Adrenal gland (tissue), 12 donors: ENCODE results near the gene NAGS. TPM values are rescaled to one million over a fixed set of nuclear protein-coding genes. Genes with fewer than 3 reads are reported as not detected.

Experiments used
- DNase-seq, 7 donors: peaks; one replicate each; pipeline ENCODE4 v3.0.0-alpha.2; 2019 to 2020
- H3K27ac ChIP-seq, 5 donors: fragments of 200-600 bp; sonication (generic) in 4 of 5; 1 replicate in 3 of 5; 2 replicates in 2 of 5; pipeline versions ENCODE4 v1.5.1 to v1.8.0; 2016 to 2020; ENCODE audit warnings: mild to moderate bottlenecking in 1 of 5
- H3K27me3 ChIP-seq: fragments of 200-600 bp; 2 replicates; pipeline ENCODE4 v1.8.0; 2021
- H3K36me3 ChIP-seq, 2 donors: fragments of 200-600 bp; replicated peaks in 1 of 2; 1 replicate in 1 of 2; 2 replicates in 1 of 2; pipeline versions ENCODE4 v1.5.1 to v1.8.0; 2018 to 2022
- H3K4me1 ChIP-seq, 2 donors: fragments of 200-600 bp; replicated peaks in 1 of 2; 1 replicate in 1 of 2; 2 replicates in 1 of 2; pipeline versions ENCODE4 v1.5.1 to v1.8.0; 2018 to 2021
- H3K4me3 ChIP-seq, 4 donors: fragments of 200-600 bp; sonication (generic) in 3 of 4; one replicate each; pipeline ENCODE4 v1.5.1; 2016 to 2018
- H3K9me3 ChIP-seq, 3 donors: fragments of 200-600 bp; sonication (generic) in 1 of 3; replicated peaks in 1 of 3; 1 replicate in 2 of 3; 2 replicates in 1 of 3; pipeline versions ENCODE4 v1.5.1 to v1.8.0; 2016 to 2021
- CTCF ChIP-seq, 6 experiments: fragments of 450-650 bp in 4 of 6; fragments of 200-600 bp in 2 of 6; sonication (generic) in 1 of 6; IDR thresholded peaks; 1 replicate in 5 of 6; 2 replicates in 1 of 6; pipeline versions ENCODE4 v1.5.1 to v1.8.0; 2016 to 2021; ENCODE audit warnings: antibody characterized with exemption in 6 of 6, mild to moderate bottlenecking in 2 of 6, moderate library complexity in 1 of 6
- POLR2A ChIP-seq, 2 donors: fragments of 450-650 bp; IDR thresholded peaks; one replicate each; pipeline ENCODE4 v1.6.1; 2017; ENCODE audit warnings: antibody characterized with exemption in 2 of 2, mild to moderate bottlenecking in 2 of 2, moderate library complexity in 1 of 2
- WGBS, 4 donors: extraction: QIAGEN DNeasy Blood & Tissue Kit in 2 of 4; methylation state at CpG; one replicate each; pipeline versions ENCODE4 v1.1.5 to v1.1.7; 2013 to 2017; 5-methylcytosine and 5-hydroxymethylcytosine counted together
- intact Hi-C, 2 donors: fragments of 100-400 bp; cut with DNase I; formaldehyde crosslinking; loops; one replicate each; pipeline versions ENCODE4 v1.14.1 to v1.15.0; 2022 to 2023
- polyA plus RNA-seq, 3 donors: library from polyadenylated mRNA; stranded (reverse); fragments of 200-250 nt in 2 of 3; fragments of 350-450 nt in 1 of 3; fragmentation: Illumina TruSeq in 1 of 3; extraction: RNeasy Lipid Tissue Mini Kit (QIAGEN cat#74804) in 1 of 3; gene quantifications; one replicate each; pipeline ENCODE4 v1.2.3, GENCODE V29; 2013 to 2014
- total RNA-seq, 9 donors: library from RNA; depleted of rRNA in 4 of 9; stranded (reverse); fragments of >200 nt in 4 of 9; fragments of 120-200 nt in 1 of 9; fragmentation: NEBNext Ultra II Directional in 1 of 9; extraction: Animal tissue kit (Norgen Biotek cat#: 25700) in 1 of 9; gene quantifications; one replicate each; pipeline versions ENCODE4 v1.1.0 to v1.2.4, GENCODE V29; 2013 to 2023
- donor health status: healthy with polysubstance abuse.
- donor health status: Bipolar disorder and iron deficiency.
- donor health status: DM: yes; HTN: yes; CAD: no.
- donor health status: DM: no; HTN: no; CAD: no.
- donor health status: DM: no; HTN: no; CAD: no.
- donor health status: DM: yes; HTN: yes; CAD: no.

The NAGS gene
- total and polyA plus RNA-seq, 12 donors: 0.22 to 4.4 (median 1.1) TPM

GRCh38 chr17:43983515-43984411, 20.7 kb upstream of the NAGS start:
- intact Hi-C loops: no loop called here
- DNase-seq: peak in 2 of 7 donors; percentile 9 to 22
- 1 to 13% (median 3%) methylated on average over 7 to 78 of the region's 78 CpGs for WGBS, 4 donors

GRCh38 chr17:43984521-43984920, 19.9 kb upstream of the NAGS start:
- Histone ChIP-seq H3K9me3 (no peaks in the 10 kb centered on the region), H3K27ac (no peak overlapping the region), H3K27me3 (peaks cover 14% of the 10 kb centered on the region), H3K4me1 (peaks cover 0 to 8% of the 10 kb centered on the region in 2 donors), H3K36me3 (no peaks in the 10 kb centered on the region), H3K4me3 (no peak overlapping the region)
- DNase-seq: no peak
- TF ChIP-seq POLR2A (IDR thresholded peaks at IDR 0.05) (no peak), CTCF (IDR thresholded peaks at IDR 0.05) (no peak)
- intact Hi-C loops: no loop called here
- 89 to 92% (median 90%) methylated on average over 8 of the region's 8 CpGs for WGBS, 4 donors

More at GRCh38 chr17:43983515-43984411, 20.7 kb upstream of the NAGS start:
- no peak for TF ChIP-seq POLR2A (IDR thresholded peaks at IDR 0.05)
- no peak for TF ChIP-seq CTCF (IDR thresholded peaks at IDR 0.05)
- no peaks in the 10 kb centered on the region for H3K9me3 ChIP-seq
- no peak overlapping the region for H3K27ac ChIP-seq
- H3K36me3 ChIP-seq: no peaks in the 10 kb centered on the region
- peaks cover 0 to 8% of the 10 kb centered on the region in 2 donors for H3K4me1 ChIP-seq
- H3K27me3 ChIP-seq: peaks cover 14% of the 10 kb centered on the region
- peak overlapping the region in 2 of 4 donors; percentile 29 to 64 for H3K4me3 ChIP-seq

GRCh38 chr17:43986225-43986981, 18.0 kb upstream of the NAGS start:
- 86 to 93% (median 89%) methylated on average over 7 of the region's 7 CpGs for WGBS, 4 donors
- no peak for DNase-seq

More at GRCh38 chr17:43986225-43986981, 18.0 kb upstream of the NAGS start:
- no peaks in the 10 kb centered on the region for H3K9me3 ChIP-seq
- peaks cover 14% of the 10 kb centered on the region for H3K27me3 ChIP-seq
- no peak overlapping the region for H3K27ac ChIP-seq
- no peak overlapping the region for H3K4me3 ChIP-seq
- TF ChIP-seq POLR2A (IDR thresholded peaks at IDR 0.05) (no peak), CTCF (IDR thresholded peaks at IDR 0.05) (no peak)
- H3K4me1 ChIP-seq: peaks cover 0 to 8% of the 10 kb centered on the region in 2 donors
- H3K36me3 ChIP-seq: no peaks in the 10 kb centered on the region
- intact Hi-C loops: no loop called here
